Erythroblast (primary cell): ENCODE data around the gene DUS2.

Source experiments
- GATA1 ChIP-seq: IDR thresholded peaks from 2 replicates; pipeline ENCODE4 v1.6.1; 2011; ENCODE audit warnings: low read depth, mild to moderate bottlenecking, control low read depth, low read length, moderate library complexity
- POLR2A ChIP-seq: IDR thresholded peaks from 2 replicates; pipeline ENCODE4 v1.6.1; 2011; ENCODE audit warnings: mild to moderate bottlenecking, low read length

GRCh38 chr16:68065716-68066305, 42.7 kb downstream of the DUS2 start:
- TF ChIP-seq POLR2A = no peak
- TF ChIP-seq GATA1 = no peak
